Neural cell (in vitro differentiated cells): ENCODE results near the gene TICAM2. TPM values are rescaled to one million over a fixed set of nuclear protein-coding genes. Genes with fewer than 3 reads are reported as not detected.

Experiments used
- H2AFZ ChIP-seq: fragments of 200-600, 300-800 bp; sonication (generic), shearing (Covaris generic); 2 replicates; pipeline ENCODE4 v1.6.0; 2014; ENCODE audit warnings: low read depth, mild to moderate bottlenecking, antibody characterized with exemption, low read length, moderate library complexity
- H3F3A ChIP-seq: fragments of 200-600 bp; shearing (Covaris generic); 2 replicates; pipeline ENCODE4 v1.6.1; 2016; ENCODE audit warnings: mild to moderate bottlenecking, moderate library complexity, mixed read lengths, antibody characterized with exemption, low read length; ENCODE audit not compliant: insufficient read depth, poor library complexity, severe bottlenecking
- H3K27ac ChIP-seq: fragments of 200-600, 300-800 bp; sonication (generic), shearing (Covaris generic); 2 replicates; pipeline ENCODE4 v1.5.1; 2014; ENCODE audit warnings: mild to moderate bottlenecking, low read length, moderate library complexity
- H3K27me3 ChIP-seq: fragments of 300-800, 200-600 bp; sonication (generic), shearing (Covaris generic); 2 replicates; pipeline ENCODE4 v1.6.0; 2014; ENCODE audit warnings: mild to moderate bottlenecking, low read depth, low read length, moderate library complexity; ENCODE audit not compliant: insufficient read depth
- H3K36me3 ChIP-seq: fragments of 300-800, 200-600 bp; sonication (generic), shearing (Covaris generic); 2 replicates; pipeline ENCODE4 v1.5.1; 2014; ENCODE audit warnings: mild to moderate bottlenecking, antibody characterized with exemption, low read length, moderate library complexity; ENCODE audit not compliant: insufficient read depth
- H3K4me2 ChIP-seq: fragments of 300-800, 200-600 bp; sonication (generic), shearing (Covaris generic); 2 replicates; pipeline ENCODE4 v1.6.0; 2014; ENCODE audit warnings: mild to moderate bottlenecking, low read length
- H3K4me3 ChIP-seq: fragments of 300-800, 200-600 bp; sonication (generic), shearing (Covaris generic); 2 replicates; pipeline ENCODE4 v1.5.1; 2014; ENCODE audit warnings: mild to moderate bottlenecking, low read length, moderate library complexity
- H3K79me2 ChIP-seq: fragments of 200-600 bp; shearing (Covaris generic); replicated peaks from 2 replicates; pipeline ENCODE4 v1.6.0; 2014; ENCODE audit warnings: mild to moderate bottlenecking, low read length, moderate library complexity; ENCODE audit not compliant: insufficient read depth
- H3K9ac ChIP-seq: fragments of 300-800, 200-600 bp; sonication (generic), shearing (Covaris generic); 2 replicates; pipeline ENCODE4 v1.6.1; 2016; ENCODE audit warnings: mild to moderate bottlenecking, low read length, mixed read lengths
- H3K9me2 ChIP-seq: fragments of 200-600 bp; shearing (Covaris generic); 2 replicates; pipeline ENCODE4 v1.6.1; 2016; ENCODE audit warnings: mild to moderate bottlenecking, low read length, mixed read lengths; ENCODE audit not compliant: insufficient read depth
- H3K9me3 ChIP-seq: fragments of 200-600, 300-800 bp; sonication (generic), shearing (Covaris generic); 2 replicates; pipeline ENCODE4 v1.6.1; 2016; ENCODE audit warnings: mild to moderate bottlenecking, mixed run types, low read length, moderate library complexity, mixed read lengths
- H4K20me1 ChIP-seq: fragments of 200-600 bp; shearing (Covaris generic); 2 replicates; pipeline ENCODE4 v1.6.1; 2016; ENCODE audit warnings: mild to moderate bottlenecking, mixed run types; ENCODE audit not compliant: insufficient read depth
- EP300 ChIP-seq: fragments of 450-650 bp; conservative IDR thresholded peaks from 2 replicates; pipeline ENCODE4 v1.6.1; 2014; ENCODE audit warnings: antibody characterized with exemption, mild to moderate bottlenecking, moderate library complexity; ENCODE audit not compliant: poor library complexity, severe bottlenecking
- EZH2 ChIP-seq: fragments of 200-600, 300-800 bp; shearing (Covaris generic), sonication (generic); IDR thresholded peaks from 2 replicates; pipeline ENCODE4 v1.6.1; 2014; ENCODE audit warnings: antibody characterized with exemption, low read length, borderline replicate concordance, mild to moderate bottlenecking; ENCODE audit not compliant: insufficient read depth, poor library complexity, severe bottlenecking
- MXI1 ChIP-seq: fragments of 450-650 bp; conservative IDR thresholded peaks from 2 replicates; pipeline ENCODE4 v1.6.1; 2014; ENCODE audit warnings: antibody characterized with exemption, mild to moderate bottlenecking; ENCODE audit not compliant: poor library complexity, severe bottlenecking
- POLR2AphosphoS5 ChIP-seq: IDR thresholded peaks from 2 replicates; pipeline ENCODE4 v1.6.1; 2012
- RAD21 ChIP-seq: fragments of 450-650 bp; conservative IDR thresholded peaks from 2 replicates; pipeline ENCODE4 v1.6.1; 2014; ENCODE audit warnings: antibody characterized with exemption, mild to moderate bottlenecking, moderate library complexity
- SMC3 ChIP-seq: fragments of 450-650 bp; conservative IDR thresholded peaks from 2 replicates; pipeline ENCODE4 v1.6.1; 2014; ENCODE audit warnings: antibody characterized with exemption, mild to moderate bottlenecking, moderate library complexity; ENCODE audit not compliant: poor library complexity
- TAF1 ChIP-seq: IDR thresholded peaks from 2 replicates; pipeline ENCODE4 v1.6.1; 2012; ENCODE audit warnings: low read depth
- polyA plus RNA-seq: library from polyadenylated mRNA; depleted of rRNA; stranded (reverse); fragments of >200 nt; gene quantifications from 2 replicates; pipeline ENCODE4 v1.2.3, GENCODE V29; 2014
- TF ChIP-seq, protein P1 (sequence below): IDR thresholded peaks from 2 replicates; pipeline ENCODE4 v1.6.1; 2012; ENCODE audit warnings: borderline replicate concordance
- TF ChIP-seq, protein P2 (sequence below): fragments of 450-650 bp; IDR thresholded peaks from 2 replicates; pipeline ENCODE4 v1.5.1; 2014; ENCODE audit warnings: antibody characterized with exemption, mild to moderate bottlenecking, moderate library complexity; ENCODE audit not compliant: poor library complexity, severe bottlenecking

Gene TICAM2
- polyA plus RNA-seq, 1 donor from 2014 or later = not detected

DNA sequence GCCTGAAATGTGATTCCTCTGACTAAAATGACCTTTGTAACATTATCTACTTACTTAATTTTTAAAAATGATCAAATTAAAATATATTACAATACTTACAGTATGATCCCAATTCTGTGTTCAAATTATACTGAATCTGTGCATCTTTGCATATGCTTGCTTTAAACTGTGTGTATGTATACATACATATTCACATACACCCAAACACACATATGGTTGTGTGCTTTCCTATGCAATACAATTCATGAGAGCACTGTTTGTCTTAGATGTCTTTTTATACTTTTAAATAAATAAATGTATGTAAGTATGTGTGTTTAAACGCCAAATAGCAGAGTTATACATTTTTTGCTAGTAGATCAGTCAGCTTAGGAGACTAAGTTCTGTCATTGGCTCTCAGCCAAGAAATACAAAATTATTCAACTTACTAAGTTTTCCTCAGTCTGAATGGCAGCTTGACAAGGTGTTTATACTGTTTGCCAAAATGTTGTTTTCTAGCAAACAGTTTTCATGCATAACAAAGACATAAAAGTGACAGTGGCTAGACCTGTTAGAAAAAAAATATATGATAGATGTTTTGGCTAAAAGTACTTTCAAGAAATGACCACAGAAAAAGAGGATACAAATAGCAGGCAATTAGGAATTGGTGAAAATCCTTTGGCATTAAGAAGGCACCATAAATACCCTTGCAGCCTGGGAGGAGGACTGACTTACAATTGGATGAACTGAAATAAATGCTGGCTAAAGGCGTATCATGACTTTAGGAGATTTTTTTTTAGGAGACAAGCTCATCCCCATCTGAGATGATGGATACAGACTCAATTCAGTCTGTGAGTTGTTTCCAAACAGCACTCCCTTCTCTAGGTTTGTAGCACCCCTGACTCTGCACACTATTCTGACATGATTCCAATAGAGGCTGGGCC lies 7.9 kb downstream of the TICAM2 start:
- H3K9ac ChIP-seq = no peak overlapping the region
- no peaks in the 10 kb centered on the region for H3F3A ChIP-seq
- no peak overlapping the region for H2AFZ ChIP-seq
- no peak overlapping the region for H3K4me2 ChIP-seq
- TF ChIP-seq, protein P1, sequence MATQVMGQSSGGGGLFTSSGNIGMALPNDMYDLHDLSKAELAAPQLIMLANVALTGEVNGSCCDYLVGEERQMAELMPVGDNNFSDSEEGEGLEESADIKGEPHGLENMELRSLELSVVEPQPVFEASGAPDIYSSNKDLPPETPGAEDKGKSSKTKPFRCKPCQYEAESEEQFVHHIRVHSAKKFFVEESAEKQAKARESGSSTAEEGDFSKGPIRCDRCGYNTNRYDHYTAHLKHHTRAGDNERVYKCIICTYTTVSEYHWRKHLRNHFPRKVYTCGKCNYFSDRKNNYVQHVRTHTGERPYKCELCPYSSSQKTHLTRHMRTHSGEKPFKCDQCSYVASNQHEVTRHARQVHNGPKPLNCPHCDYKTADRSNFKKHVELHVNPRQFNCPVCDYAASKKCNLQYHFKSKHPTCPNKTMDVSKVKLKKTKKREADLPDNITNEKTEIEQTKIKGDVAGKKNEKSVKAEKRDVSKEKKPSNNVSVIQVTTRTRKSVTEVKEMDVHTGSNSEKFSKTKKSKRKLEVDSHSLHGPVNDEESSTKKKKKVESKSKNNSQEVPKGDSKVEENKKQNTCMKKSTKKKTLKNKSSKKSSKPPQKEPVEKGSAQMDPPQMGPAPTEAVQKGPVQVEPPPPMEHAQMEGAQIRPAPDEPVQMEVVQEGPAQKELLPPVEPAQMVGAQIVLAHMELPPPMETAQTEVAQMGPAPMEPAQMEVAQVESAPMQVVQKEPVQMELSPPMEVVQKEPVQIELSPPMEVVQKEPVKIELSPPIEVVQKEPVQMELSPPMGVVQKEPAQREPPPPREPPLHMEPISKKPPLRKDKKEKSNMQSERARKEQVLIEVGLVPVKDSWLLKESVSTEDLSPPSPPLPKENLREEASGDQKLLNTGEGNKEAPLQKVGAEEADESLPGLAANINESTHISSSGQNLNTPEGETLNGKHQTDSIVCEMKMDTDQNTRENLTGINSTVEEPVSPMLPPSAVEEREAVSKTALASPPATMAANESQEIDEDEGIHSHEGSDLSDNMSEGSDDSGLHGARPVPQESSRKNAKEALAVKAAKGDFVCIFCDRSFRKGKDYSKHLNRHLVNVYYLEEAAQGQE = no peak
- no peak for TF ChIP-seq POLR2AphosphoS5
- TF ChIP-seq MXI1 = no peak
- TF ChIP-seq EZH2 = no peak
- TF ChIP-seq EP300 = no peak
- no peak for TF ChIP-seq SMC3
- no peak for TF ChIP-seq TAF1
- no peak for TF ChIP-seq RAD21
- TF ChIP-seq, protein P2, sequence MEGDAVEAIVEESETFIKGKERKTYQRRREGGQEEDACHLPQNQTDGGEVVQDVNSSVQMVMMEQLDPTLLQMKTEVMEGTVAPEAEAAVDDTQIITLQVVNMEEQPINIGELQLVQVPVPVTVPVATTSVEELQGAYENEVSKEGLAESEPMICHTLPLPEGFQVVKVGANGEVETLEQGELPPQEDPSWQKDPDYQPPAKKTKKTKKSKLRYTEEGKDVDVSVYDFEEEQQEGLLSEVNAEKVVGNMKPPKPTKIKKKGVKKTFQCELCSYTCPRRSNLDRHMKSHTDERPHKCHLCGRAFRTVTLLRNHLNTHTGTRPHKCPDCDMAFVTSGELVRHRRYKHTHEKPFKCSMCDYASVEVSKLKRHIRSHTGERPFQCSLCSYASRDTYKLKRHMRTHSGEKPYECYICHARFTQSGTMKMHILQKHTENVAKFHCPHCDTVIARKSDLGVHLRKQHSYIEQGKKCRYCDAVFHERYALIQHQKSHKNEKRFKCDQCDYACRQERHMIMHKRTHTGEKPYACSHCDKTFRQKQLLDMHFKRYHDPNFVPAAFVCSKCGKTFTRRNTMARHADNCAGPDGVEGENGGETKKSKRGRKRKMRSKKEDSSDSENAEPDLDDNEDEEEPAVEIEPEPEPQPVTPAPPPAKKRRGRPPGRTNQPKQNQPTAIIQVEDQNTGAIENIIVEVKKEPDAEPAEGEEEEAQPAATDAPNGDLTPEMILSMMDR = no peak
- no peaks in the 10 kb centered on the region for H3K36me3 ChIP-seq
- H3K27me3 ChIP-seq = no peaks in the 10 kb centered on the region
- no peaks in the 10 kb centered on the region for H4K20me1 ChIP-seq
- no peaks in the 10 kb centered on the region for H3K9me3 ChIP-seq
- no peak overlapping the region for H3K27ac ChIP-seq
- no peaks in the 10 kb centered on the region for H3K79me2 ChIP-seq
- no peak overlapping the region for H3K4me3 ChIP-seq
- H3K9me2 ChIP-seq = no peaks in the 10 kb centered on the region

DNA sequence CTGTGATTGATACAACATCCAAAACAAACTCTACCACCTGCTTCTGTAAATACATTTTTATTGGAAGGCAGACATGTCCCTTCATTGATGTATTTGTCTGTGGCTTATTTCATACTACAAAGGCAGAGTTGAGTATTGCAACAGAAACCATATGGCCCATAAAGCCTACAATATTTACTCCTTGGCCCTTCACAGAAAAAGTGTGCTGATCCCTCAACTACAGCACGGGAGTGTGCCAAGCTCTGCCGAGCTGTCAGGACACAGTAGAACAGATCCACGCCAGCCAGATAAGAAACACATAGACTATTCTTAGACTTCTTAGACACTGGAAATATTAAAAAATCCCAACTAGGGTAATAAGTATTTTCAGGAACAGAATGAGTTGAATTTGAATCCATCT lies 13.2 kb downstream of the TICAM2 start:
- TF ChIP-seq EP300 = no peak
- TF ChIP-seq, protein P2 = no peak
- TF ChIP-seq EZH2 = no peak
- no peak for TF ChIP-seq RAD21
- TF ChIP-seq POLR2AphosphoS5 = no peak
- no peak for TF ChIP-seq MXI1
- no peak for TF ChIP-seq TAF1
- TF ChIP-seq, protein P1 = no peak
- TF ChIP-seq SMC3 = no peak
- Histone ChIP-seq H3K9me2 (no peaks in the 10 kb centered on the region), H3K79me2 (no peaks in the 10 kb centered on the region), H3F3A (no peaks in the 10 kb centered on the region), H2AFZ (no peak overlapping the region), H4K20me1 (no peaks in the 10 kb centered on the region), H3K27ac (no peak overlapping the region), H3K36me3 (no peaks in the 10 kb centered on the region), H3K4me3 (no peak overlapping the region), H3K9ac (no peak overlapping the region), H3K9me3 (no peaks in the 10 kb centered on the region), H3K27me3 (no peaks in the 10 kb centered on the region), H3K4me2 (no peak overlapping the region)
